A549 (cell line): ENCODE measurements around the gene TCOF1.

Source experiments
- CTCF ChIP-seq: fragments of >200 bp; sonication (Bioruptor Twin); formaldehyde crosslinking; IDR thresholded peaks from 3 replicates; pipeline ENCODE4 v1.5.1; 2016
- EHMT2 ChIP-seq: fragments of 200-600 bp; sonication (generic); IDR thresholded peaks from 2 replicates; pipeline ENCODE4 v1.6.1; 2016; ENCODE audit warnings: antibody characterized with exemption, low read depth, mild to moderate bottlenecking, moderate library complexity
- ESRRA ChIP-seq: fragments of 150-350 bp; IDR thresholded peaks from 2 replicates; pipeline ENCODE4 v1.6.1; 2014; ENCODE audit warnings: mild to moderate bottlenecking, low read length, borderline replicate concordance
- HMGXB4 ChIP-seq: fragments of 250-450 bp; sonication (Bioruptor Pico); IDR thresholded peaks from 2 replicates; pipeline ENCODE4 v1.5.0; 2021; ENCODE audit warnings: mild to moderate bottlenecking, moderate library complexity, borderline replicate concordance
- MYC ChIP-seq: IDR thresholded peaks from 2 replicates; pipeline ENCODE4 v1.6.1; 2012; ENCODE audit warnings: mild to moderate bottlenecking, inconsistent platforms, low read length, improper control_type of control experiment, borderline replicate concordance
- PBX3 ChIP-seq: IDR thresholded peaks from 2 replicates; pipeline ENCODE4 v1.6.1; 2012
- USF2 ChIP-seq: fragments of 450-650 bp; IDR thresholded peaks from 2 replicates; pipeline ENCODE4 v1.6.1; 2014; ENCODE audit warnings: antibody characterized with exemption

GRCh38 chr5:150404121-150404520, 46.6 kb downstream of the TCOF1 start:
- TF ChIP-seq CTCF, result no peak
- TF ChIP-seq ESRRA, result no peak
- TF ChIP-seq PBX3, result no peak
- TF ChIP-seq HMGXB4 (CRISPR knock-in tag), result no peak
- no peak for TF ChIP-seq USF2
- TF ChIP-seq MYC, result no peak
- TF ChIP-seq EHMT2, result no peak
